ENCODE results near the gene RRP1B. TPM values are rescaled to one million over a fixed set of nuclear protein-coding genes. Genes with fewer than 3 reads are reported as not detected.
"Not testable (repeated sequence)": the region's sequence is repeated elsewhere in the genome, so short reads cannot be mapped to it uniquely, and the experiment has no call there.

The RRP1B gene
- total RNA-seq, 1 donor, result 17.4 TPM

DNA sequence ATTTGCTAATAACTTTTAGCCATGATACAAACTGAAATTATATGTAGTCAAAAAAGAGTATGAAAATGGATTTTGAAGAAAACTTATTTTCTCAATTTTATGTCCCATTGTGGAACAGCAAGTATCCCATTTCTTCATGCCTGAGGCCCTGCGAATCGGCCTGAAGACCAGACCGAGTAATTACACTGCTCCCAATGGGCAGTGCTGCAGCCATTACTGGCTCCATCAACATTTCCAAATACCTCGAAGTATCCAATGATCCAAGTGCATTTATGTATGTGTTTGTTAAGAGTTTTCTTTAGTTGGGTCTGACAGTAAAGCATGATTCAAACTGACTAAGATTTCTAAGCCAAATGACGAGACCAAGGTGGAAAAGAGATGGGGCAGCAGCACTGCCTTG lies 44.5 kb upstream of the RRP1B start:
- H3K9me3 ChIP-seq (ENCODE audit: low read depth, low read length), result no peaks in the 10 kb centered on the region
- H3K27ac ChIP-seq (ENCODE audit: low read depth, low read length), result no peak overlapping the region
- H2AFZ ChIP-seq (ENCODE audit: low read length), result no peak overlapping the region
- H3K4me3 ChIP-seq (ENCODE audit: insufficient read depth, low read length), result no peak overlapping the region
- H3K27me3 ChIP-seq (ENCODE audit: insufficient read depth, low read length), result no peaks in the 10 kb centered on the region
- TF ChIP-seq, protein P1, sequence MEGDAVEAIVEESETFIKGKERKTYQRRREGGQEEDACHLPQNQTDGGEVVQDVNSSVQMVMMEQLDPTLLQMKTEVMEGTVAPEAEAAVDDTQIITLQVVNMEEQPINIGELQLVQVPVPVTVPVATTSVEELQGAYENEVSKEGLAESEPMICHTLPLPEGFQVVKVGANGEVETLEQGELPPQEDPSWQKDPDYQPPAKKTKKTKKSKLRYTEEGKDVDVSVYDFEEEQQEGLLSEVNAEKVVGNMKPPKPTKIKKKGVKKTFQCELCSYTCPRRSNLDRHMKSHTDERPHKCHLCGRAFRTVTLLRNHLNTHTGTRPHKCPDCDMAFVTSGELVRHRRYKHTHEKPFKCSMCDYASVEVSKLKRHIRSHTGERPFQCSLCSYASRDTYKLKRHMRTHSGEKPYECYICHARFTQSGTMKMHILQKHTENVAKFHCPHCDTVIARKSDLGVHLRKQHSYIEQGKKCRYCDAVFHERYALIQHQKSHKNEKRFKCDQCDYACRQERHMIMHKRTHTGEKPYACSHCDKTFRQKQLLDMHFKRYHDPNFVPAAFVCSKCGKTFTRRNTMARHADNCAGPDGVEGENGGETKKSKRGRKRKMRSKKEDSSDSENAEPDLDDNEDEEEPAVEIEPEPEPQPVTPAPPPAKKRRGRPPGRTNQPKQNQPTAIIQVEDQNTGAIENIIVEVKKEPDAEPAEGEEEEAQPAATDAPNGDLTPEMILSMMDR (IDR thresholded peaks at IDR 0.05; ENCODE audit: extremely low read depth, low read depth, low read length), result no peak
- no peak for DNase-seq (ENCODE audit: insufficient read length, low spot score, missing footprints)
- no peaks in the 10 kb centered on the region for H3K79me2 ChIP-seq (ENCODE audit: insufficient read depth, low read length)
- H4K20me1 ChIP-seq (ENCODE audit: insufficient read depth, low read length), result no peaks in the 10 kb centered on the region
- no peak overlapping the region for H3K4me2 ChIP-seq (ENCODE audit: insufficient read depth, low read length)
- peaks cover 17% of the 10 kb centered on the region for H3K4me1 ChIP-seq (ENCODE audit: insufficient read depth, low read length)
- no peaks in the 10 kb centered on the region for H3K36me3 ChIP-seq (ENCODE audit: insufficient read depth, low read length)

DNA sequence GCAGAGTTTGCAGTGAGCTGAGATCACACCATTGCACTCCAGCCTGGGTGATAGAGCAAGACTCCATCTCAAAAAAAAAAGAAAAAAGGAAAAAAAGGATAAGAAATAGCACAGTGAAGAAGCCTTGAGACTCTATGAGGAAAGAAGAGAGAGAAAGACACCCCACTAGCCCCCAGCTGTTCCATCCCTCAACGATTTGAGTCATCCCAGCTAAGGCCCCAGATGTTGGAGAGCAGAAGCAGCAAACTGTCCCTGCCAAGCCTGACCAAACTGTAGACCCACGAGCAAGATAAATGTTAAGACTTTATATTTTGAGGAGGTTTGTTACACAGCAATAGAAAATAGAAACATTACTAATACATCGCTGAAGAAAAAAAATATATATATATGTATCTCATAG lies 42.5 kb upstream of the RRP1B start:
- not testable (repeated sequence) for H3K27ac ChIP-seq (ENCODE audit: low read depth, low read length)

DNA sequence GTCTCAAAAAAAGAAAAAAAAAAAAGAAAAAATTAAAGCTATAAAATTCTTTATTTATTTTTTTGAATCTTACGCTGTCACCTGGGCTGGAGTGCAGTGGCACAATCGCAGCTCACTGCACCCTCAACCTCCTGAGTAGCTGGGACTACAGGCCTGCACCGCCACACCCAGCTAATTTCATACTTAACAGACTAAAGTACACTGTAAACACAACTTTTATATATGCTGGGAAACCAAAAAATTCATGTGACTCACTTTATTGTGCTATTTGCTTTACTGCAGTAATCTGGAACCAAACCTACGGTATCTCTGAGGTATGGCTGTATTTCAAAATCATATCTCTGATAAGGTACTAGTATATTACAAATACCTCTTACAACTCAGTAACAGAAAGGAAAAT lies 40.4 kb upstream of the RRP1B start:
- no peaks in the 10 kb centered on the region for H3K36me3 ChIP-seq (ENCODE audit: insufficient read depth, low read length)
- H3K79me2 ChIP-seq (ENCODE audit: insufficient read depth, low read length), result no peaks in the 10 kb centered on the region
- H4K20me1 ChIP-seq (ENCODE audit: insufficient read depth, low read length), result no peaks in the 10 kb centered on the region
- H3K27me3 ChIP-seq (ENCODE audit: insufficient read depth, low read length), result no peaks in the 10 kb centered on the region
- TF ChIP-seq, protein P1 (IDR thresholded peaks at IDR 0.05; ENCODE audit: extremely low read depth, low read depth, low read length), result no peak
- H2AFZ ChIP-seq (ENCODE audit: low read length), result no peak overlapping the region
- no peak overlapping the region for H3K4me3 ChIP-seq (ENCODE audit: insufficient read depth, low read length)
- peaks cover 6% of the 10 kb centered on the region for H3K4me1 ChIP-seq (ENCODE audit: insufficient read depth, low read length)
- H3K9me3 ChIP-seq (ENCODE audit: low read depth, low read length), result peaks cover 4% of the 10 kb centered on the region
- H3K27ac ChIP-seq (ENCODE audit: low read depth, low read length), result no peak overlapping the region
- H3K4me2 ChIP-seq (ENCODE audit: insufficient read depth, low read length), result no peak overlapping the region
- no peak for DNase-seq (ENCODE audit: insufficient read length, low spot score, missing footprints)

More for the DNA sequence above, 42.5 kb upstream of the RRP1B start:
- not testable (repeated sequence) for H3K4me1 ChIP-seq (ENCODE audit: insufficient read depth, low read length); H3K4me3 ChIP-seq (ENCODE audit: insufficient read depth, low read length); H3K9me3 ChIP-seq (ENCODE audit: low read depth, low read length); DNase-seq (ENCODE audit: insufficient read length, low spot score, missing footprints); H2AFZ ChIP-seq (ENCODE audit: low read length); H3K36me3 ChIP-seq (ENCODE audit: insufficient read depth, low read length); H3K79me2 ChIP-seq (ENCODE audit: insufficient read depth, low read length); H4K20me1 ChIP-seq (ENCODE audit: insufficient read depth, low read length); H3K27me3 ChIP-seq (ENCODE audit: insufficient read depth, low read length); H3K4me2 ChIP-seq (ENCODE audit: insufficient read depth, low read length)

DNA sequence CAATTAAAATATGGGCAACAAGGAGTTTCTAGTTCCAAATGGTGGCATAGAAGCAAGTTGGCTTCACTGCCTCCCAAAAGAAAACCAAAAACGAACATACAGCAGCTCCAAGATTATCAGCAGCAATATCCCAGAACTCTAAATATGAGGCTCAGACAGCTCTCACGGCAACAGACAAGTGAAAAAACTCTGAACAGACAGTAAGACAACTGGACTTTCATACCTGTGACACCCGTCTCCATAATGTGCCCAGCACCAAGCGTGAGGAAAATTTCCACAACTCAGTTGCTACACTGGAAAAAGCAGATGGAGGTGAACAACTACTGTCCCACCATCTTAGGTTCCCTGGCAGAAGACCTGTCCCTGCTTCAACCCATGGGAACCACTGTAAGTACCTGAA lies 40.0 kb upstream of the RRP1B start:
- H3K27me3 ChIP-seq (ENCODE audit: insufficient read depth, low read length), result no peaks in the 10 kb centered on the region
- H2AFZ ChIP-seq (ENCODE audit: low read length), result no peak overlapping the region
- no peaks in the 10 kb centered on the region for H3K36me3 ChIP-seq (ENCODE audit: insufficient read depth, low read length)
- peaks cover 4% of the 10 kb centered on the region for H3K9me3 ChIP-seq (ENCODE audit: low read depth, low read length)
- H3K4me3 ChIP-seq (ENCODE audit: insufficient read depth, low read length), result no peak overlapping the region
- H3K4me2 ChIP-seq (ENCODE audit: insufficient read depth, low read length), result no peak overlapping the region
- no peaks in the 10 kb centered on the region for H4K20me1 ChIP-seq (ENCODE audit: insufficient read depth, low read length)
- H3K4me1 ChIP-seq (ENCODE audit: insufficient read depth, low read length), result peaks cover 5% of the 10 kb centered on the region
- TF ChIP-seq, protein P1 (IDR thresholded peaks at IDR 0.05; ENCODE audit: extremely low read depth, low read depth, low read length), result no peak
- H3K27ac ChIP-seq (ENCODE audit: low read depth, low read length), result no peak overlapping the region
- no peaks in the 10 kb centered on the region for H3K79me2 ChIP-seq (ENCODE audit: insufficient read depth, low read length)
- DNase-seq (ENCODE audit: insufficient read length, low spot score, missing footprints), result no peak
